GM23338 (cell line): ENCODE data around the gene CHRNB4. TPM values are rescaled to one million over a fixed set of nuclear protein-coding genes. Genes with fewer than 3 reads are reported as not detected.

ENCODE experiments used
- ATAC-seq: fragments of 200-7000 bp; cut with Tn5 transposase; 3 replicates; pipeline ENCODE4 v1.9.1; 2020
- DNase-seq: peaks from one replicate; pipeline ENCODE4 v3.0.0-alpha.2; 2015; ENCODE audit warnings: low spot score
- H2AFZ ChIP-seq: fragments of 200-600 bp; sonication (generic); 2 replicates; pipeline ENCODE4 v1.8.0; 2016; ENCODE audit warnings: antibody characterized with exemption, mild to moderate bottlenecking, moderate library complexity
- H3F3A ChIP-seq: fragments of 200-600 bp; sonication (generic); replicated peaks from 2 replicates; pipeline ENCODE4 v1.8.0; 2017; ENCODE audit warnings: antibody characterized with exemption, mixed run types, low read depth
- H3K27ac ChIP-seq: fragments of 200-600 bp; sonication (generic); 2 replicates; pipeline ENCODE4 v1.6.1; 2016; ENCODE audit warnings: low read depth
- H3K27me3 ChIP-seq: fragments of 200-600 bp; sonication (generic); 2 replicates; pipeline ENCODE4 v1.8.0; 2016; ENCODE audit warnings: mild to moderate bottlenecking, mixed run types, moderate library complexity; ENCODE audit not compliant: insufficient read depth
- H3K36me3 ChIP-seq: fragments of 200-600 bp; sonication (generic); 2 replicates; pipeline ENCODE4 v1.8.0; 2016; ENCODE audit warnings: mild to moderate bottlenecking; ENCODE audit not compliant: insufficient read depth
- H3K4me1 ChIP-seq: fragments of 200-600 bp; sonication (generic); 2 replicates; pipeline ENCODE4 v1.8.0; 2016; ENCODE audit warnings: mild to moderate bottlenecking, moderate library complexity; ENCODE audit not compliant: insufficient read depth
- H3K4me2 ChIP-seq: fragments of 200-600 bp; sonication (generic); 2 replicates; pipeline ENCODE4 v1.7.1; 2017; ENCODE audit warnings: mixed run types
- H3K4me3 ChIP-seq: fragments of 200-600 bp; sonication (generic); 2 replicates; pipeline ENCODE4 v1.6.1; 2016; ENCODE audit warnings: mixed run types
- H3K79me2 ChIP-seq: fragments of 200-600 bp; sonication (generic); replicated peaks from 2 replicates; pipeline ENCODE4 v1.8.0; 2017; ENCODE audit warnings: mild to moderate bottlenecking; ENCODE audit not compliant: insufficient read depth
- H3K9me2 ChIP-seq: fragments of 200-600 bp; sonication (generic); 2 replicates; pipeline ENCODE4 v1.8.0; 2017; ENCODE audit not compliant: insufficient read depth
- H4K20me1 ChIP-seq: fragments of 200-600 bp; sonication (generic); replicated peaks from 2 replicates; pipeline ENCODE4 v1.8.0; 2017; ENCODE audit warnings: mild to moderate bottlenecking; ENCODE audit not compliant: insufficient read depth
- H3K27ac Mint-ChIP-seq: 2 replicates; pipeline ENCODE4 v1.8.0; 2020; ENCODE audit warnings: inconsistent platforms, mild to moderate bottlenecking, moderate library complexity, mixed read lengths
- H3K27me3 Mint-ChIP-seq: 3 replicates; pipeline ENCODE4 v1.8.0; 2022; ENCODE audit warnings: low read depth, mild to moderate bottlenecking, moderate library complexity, mixed read lengths, inconsistent platforms; ENCODE audit not compliant: insufficient read depth, poor library complexity
- H3K36me3 Mint-ChIP-seq: 3 replicates; pipeline ENCODE4 v1.8.0; 2021; ENCODE audit warnings: low read depth, mild to moderate bottlenecking, inconsistent platforms, moderate library complexity, mixed read lengths
- H3K4me1 Mint-ChIP-seq: 3 replicates; pipeline ENCODE4 v1.8.0; 2020; ENCODE audit warnings: mild to moderate bottlenecking, inconsistent platforms, mixed read lengths
- H3K4me3 Mint-ChIP-seq: 3 replicates; pipeline ENCODE4 v1.8.0; 2021; ENCODE audit warnings: moderate library complexity, mild to moderate bottlenecking, inconsistent platforms, mixed read lengths
- H3K9me3 Mint-ChIP-seq: 3 replicates; pipeline ENCODE4 v1.8.0; 2020; ENCODE audit warnings: moderate library complexity, mild to moderate bottlenecking, inconsistent platforms, mixed read lengths
- CREB1 ChIP-seq: fragments of 250-450 bp; sonication (Bioruptor Pico); IDR thresholded peaks from 2 replicates; pipeline ENCODE4 v1.5.0; 2020; ENCODE audit warnings: low read depth, mild to moderate bottlenecking, moderate library complexity
- EZH2 ChIP-seq: fragments of 200-600 bp; sonication (generic); IDR thresholded peaks from one replicate; pipeline ENCODE4 v1.8.0; 2017; ENCODE audit warnings: antibody characterized with exemption, mild to moderate bottlenecking, low read depth; ENCODE audit not compliant: unreplicated experiment
- EZH2phosphoT487 ChIP-seq: fragments of 200-600 bp; sonication (generic); IDR thresholded peaks from one replicate; pipeline ENCODE4 v1.8.1; 2018; ENCODE audit warnings: antibody characterized with exemption; ENCODE audit not compliant: unreplicated experiment
- NANOG ChIP-seq: IDR thresholded peaks from 2 replicates; pipeline ENCODE4 v1.6.1; 2016; ENCODE audit warnings: antibody characterized with exemption, borderline replicate concordance
- POLR2AphosphoS5 ChIP-seq: IDR thresholded peaks from 2 replicates; pipeline ENCODE4 v1.6.1; 2016; ENCODE audit warnings: antibody characterized with exemption, low read depth
- ZNF114 ChIP-seq: fragments of 250-450 bp; sonication (Bioruptor Pico); IDR thresholded peaks from 2 replicates; pipeline ENCODE4 v1.5.0; 2020; ENCODE audit warnings: mild to moderate bottlenecking, moderate library complexity
- polyA plus RNA-seq: library from polyadenylated mRNA; unstranded; fragments of >200 nt; fragmentation: Nextera tagmentation; extraction: Ambion mirVana; gene quantifications from 2 replicates; pipeline ENCODE4 v1.2.1, GENCODE V29; 2016
- total RNA-seq: library from RNA; depleted of rRNA; stranded (reverse); fragments of >200 nt; shearing (Covaris generic); gene quantifications from 2 replicates; pipeline ENCODE4 v1.2.3, GENCODE V29; 2014
- TF ChIP-seq, protein P1 (sequence below): fragments of 250-450 bp; sonication (Bioruptor Pico); IDR thresholded peaks from 2 replicates; pipeline ENCODE4 v1.5.0; 2020; ENCODE audit warnings: mild to moderate bottlenecking, moderate library complexity
- TF ChIP-seq, protein P2 (sequence below): IDR thresholded peaks from one replicate; pipeline ENCODE4 v1.6.1; 2018; ENCODE audit warnings: antibody characterized with exemption; ENCODE audit not compliant: unreplicated experiment
- TF ChIP-seq, protein P3 (sequence below): IDR thresholded peaks from 2 replicates; pipeline ENCODE4 v1.6.1; 2016; ENCODE audit warnings: antibody characterized with exemption

The CHRNB4 gene
- total and polyA plus RNA-seq, 2 experiments from 2014 or later = 1.4 to 1.6 TPM

DNA sequence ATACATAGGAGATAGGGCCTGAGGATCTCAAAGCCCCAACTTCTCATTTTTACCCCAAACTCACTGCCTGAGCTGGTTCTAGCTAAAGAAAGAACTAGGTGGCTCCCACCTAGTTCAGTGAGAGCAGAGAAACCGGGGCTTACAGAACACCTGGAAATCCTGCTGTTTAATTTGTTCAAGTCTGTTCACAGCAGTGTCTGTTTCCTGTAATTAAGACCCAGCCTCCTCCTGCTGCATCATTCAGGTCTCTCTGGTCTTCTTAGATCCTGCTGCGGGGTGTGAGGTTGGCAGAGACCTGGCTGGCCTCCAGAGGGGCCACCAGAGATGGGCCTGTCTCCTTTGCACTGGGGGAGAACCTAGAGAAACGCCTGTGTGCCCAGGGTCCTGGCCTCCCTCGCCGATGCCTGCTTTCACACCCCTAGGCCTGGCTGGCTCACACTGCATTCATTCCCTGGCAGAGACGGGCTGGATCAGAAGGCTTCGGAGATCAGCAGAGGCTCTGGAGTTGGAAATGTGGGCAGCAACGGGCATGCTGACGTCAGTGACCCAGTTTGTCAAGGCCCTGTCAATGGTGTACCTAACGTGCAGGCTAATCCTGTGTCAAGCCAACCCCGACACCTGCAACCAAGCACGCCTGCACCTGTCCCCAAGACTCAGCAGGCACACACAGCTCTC lies 15.3 kb downstream of the CHRNB4 start:
- Histone ChIP-seq H3K27me3 (peaks cover 23% of the 10 kb centered on the region), H3F3A (no peaks in the 10 kb centered on the region), H3K4me1 (no peaks in the 10 kb centered on the region), H3K36me3 (no peaks in the 10 kb centered on the region), H3K79me2 (no peaks in the 10 kb centered on the region), H3K27ac (no peak overlapping the region), H3K4me2 (no peak overlapping the region), H3K9me2 (no peaks in the 10 kb centered on the region), H4K20me1 (no peaks in the 10 kb centered on the region), H2AFZ (no peak overlapping the region), H3K4me3 (no peak overlapping the region)
- no peaks in the 10 kb centered on the region for H3K9me3 Mint-ChIP-seq
- peaks cover 14% of the 10 kb centered on the region for H3K27me3 Mint-ChIP-seq
- no peaks in the 10 kb centered on the region; the same call in 2 of the 3 replicates for H3K36me3 Mint-ChIP-seq
- DNase-seq = no peak
- H3K4me1 Mint-ChIP-seq = peaks cover 8% of the 10 kb centered on the region; the same call in 2 of the 3 replicates
- H3K27ac Mint-ChIP-seq = no peak overlapping the region
- TF ChIP-seq ZNF114 (CRISPR knock-in tag) (no peak), CREB1 (CRISPR knock-in tag) (no peak), EZH2phosphoT487 (no peak), POLR2AphosphoS5 (no peak), EZH2 (no peak), NANOG (no peak)
- TF ChIP-seq, protein P1, sequence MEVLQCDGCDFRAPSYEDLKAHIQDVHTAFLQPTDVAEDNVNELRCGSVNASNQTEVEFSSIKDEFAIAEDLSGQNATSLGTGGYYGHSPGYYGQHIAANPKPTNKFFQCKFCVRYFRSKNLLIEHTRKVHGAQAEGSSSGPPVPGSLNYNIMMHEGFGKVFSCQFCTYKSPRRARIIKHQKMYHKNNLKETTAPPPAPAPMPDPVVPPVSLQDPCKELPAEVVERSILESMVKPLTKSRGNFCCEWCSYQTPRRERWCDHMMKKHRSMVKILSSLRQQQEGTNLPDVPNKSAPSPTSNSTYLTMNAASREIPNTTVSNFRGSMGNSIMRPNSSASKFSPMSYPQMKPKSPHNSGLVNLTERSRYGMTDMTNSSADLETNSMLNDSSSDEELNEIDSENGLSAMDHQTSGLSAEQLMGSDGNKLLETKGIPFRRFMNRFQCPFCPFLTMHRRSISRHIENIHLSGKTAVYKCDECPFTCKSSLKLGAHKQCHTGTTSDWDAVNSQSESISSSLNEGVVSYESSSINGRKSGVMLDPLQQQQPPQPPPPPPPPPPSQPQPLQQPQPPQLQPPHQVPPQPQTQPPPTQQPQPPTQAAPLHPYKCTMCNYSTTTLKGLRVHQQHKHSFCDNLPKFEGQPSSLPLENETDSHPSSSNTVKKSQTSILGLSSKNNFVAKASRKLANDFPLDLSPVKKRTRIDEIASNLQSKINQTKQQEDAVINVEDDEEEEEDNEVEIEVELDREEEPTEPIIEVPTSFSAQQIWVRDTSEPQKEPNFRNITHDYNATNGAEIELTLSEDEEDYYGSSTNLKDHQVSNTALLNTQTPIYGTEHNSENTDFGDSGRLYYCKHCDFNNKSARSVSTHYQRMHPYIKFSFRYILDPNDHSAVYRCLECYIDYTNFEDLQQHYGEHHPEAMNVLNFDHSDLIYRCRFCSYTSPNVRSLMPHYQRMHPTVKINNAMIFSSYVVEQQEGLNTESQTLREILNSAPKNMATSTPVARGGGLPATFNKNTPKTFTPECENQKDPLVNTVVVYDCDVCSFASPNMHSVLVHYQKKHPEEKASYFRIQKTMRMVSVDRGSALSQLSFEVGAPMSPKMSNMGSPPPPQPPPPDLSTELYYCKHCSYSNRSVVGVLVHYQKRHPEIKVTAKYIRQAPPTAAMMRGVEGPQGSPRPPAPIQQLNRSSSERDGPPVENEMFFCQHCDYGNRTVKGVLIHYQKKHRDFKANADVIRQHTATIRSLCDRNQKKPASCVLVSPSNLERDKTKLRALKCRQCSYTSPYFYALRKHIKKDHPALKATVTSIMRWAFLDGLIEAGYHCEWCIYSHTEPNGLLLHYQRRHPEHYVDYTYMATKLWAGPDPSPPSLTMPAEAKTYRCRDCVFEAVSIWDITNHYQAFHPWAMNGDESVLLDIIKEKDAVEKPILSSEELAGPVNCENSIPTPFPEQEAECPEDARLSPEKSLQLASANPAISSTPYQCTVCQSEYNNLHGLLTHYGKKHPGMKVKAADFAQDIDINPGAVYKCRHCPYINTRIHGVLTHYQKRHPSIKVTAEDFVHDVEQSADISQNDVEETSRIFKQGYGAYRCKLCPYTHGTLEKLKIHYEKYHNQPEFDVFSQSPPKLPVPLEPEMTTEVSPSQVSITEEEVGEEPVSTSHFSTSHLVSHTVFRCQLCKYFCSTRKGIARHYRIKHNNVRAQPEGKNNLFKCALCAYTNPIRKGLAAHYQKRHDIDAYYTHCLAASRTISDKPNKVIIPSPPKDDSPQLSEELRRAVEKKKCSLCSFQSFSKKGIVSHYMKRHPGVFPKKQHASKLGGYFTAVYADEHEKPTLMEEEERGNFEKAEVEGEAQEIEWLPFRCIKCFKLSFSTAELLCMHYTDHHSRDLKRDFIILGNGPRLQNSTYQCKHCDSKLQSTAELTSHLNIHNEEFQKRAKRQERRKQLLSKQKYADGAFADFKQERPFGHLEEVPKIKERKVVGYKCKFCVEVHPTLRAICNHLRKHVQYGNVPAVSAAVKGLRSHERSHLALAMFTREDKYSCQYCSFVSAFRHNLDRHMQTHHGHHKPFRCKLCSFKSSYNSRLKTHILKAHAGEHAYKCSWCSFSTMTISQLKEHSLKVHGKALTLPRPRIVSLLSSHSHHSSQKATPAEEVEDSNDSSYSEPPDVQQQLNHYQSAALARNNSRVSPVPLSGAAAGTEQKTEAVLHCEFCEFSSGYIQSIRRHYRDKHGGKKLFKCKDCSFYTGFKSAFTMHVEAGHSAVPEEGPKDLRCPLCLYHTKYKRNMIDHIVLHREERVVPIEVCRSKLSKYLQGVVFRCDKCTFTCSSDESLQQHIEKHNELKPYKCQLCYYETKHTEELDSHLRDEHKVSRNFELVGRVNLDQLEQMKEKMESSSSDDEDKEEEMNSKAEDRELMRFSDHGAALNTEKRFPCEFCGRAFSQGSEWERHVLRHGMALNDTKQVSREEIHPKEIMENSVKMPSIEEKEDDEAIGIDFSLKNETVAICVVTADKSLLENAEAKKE = no peak
- TF ChIP-seq, protein P2, sequence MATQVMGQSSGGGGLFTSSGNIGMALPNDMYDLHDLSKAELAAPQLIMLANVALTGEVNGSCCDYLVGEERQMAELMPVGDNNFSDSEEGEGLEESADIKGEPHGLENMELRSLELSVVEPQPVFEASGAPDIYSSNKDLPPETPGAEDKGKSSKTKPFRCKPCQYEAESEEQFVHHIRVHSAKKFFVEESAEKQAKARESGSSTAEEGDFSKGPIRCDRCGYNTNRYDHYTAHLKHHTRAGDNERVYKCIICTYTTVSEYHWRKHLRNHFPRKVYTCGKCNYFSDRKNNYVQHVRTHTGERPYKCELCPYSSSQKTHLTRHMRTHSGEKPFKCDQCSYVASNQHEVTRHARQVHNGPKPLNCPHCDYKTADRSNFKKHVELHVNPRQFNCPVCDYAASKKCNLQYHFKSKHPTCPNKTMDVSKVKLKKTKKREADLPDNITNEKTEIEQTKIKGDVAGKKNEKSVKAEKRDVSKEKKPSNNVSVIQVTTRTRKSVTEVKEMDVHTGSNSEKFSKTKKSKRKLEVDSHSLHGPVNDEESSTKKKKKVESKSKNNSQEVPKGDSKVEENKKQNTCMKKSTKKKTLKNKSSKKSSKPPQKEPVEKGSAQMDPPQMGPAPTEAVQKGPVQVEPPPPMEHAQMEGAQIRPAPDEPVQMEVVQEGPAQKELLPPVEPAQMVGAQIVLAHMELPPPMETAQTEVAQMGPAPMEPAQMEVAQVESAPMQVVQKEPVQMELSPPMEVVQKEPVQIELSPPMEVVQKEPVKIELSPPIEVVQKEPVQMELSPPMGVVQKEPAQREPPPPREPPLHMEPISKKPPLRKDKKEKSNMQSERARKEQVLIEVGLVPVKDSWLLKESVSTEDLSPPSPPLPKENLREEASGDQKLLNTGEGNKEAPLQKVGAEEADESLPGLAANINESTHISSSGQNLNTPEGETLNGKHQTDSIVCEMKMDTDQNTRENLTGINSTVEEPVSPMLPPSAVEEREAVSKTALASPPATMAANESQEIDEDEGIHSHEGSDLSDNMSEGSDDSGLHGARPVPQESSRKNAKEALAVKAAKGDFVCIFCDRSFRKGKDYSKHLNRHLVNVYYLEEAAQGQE = no peak
- TF ChIP-seq, protein P3, sequence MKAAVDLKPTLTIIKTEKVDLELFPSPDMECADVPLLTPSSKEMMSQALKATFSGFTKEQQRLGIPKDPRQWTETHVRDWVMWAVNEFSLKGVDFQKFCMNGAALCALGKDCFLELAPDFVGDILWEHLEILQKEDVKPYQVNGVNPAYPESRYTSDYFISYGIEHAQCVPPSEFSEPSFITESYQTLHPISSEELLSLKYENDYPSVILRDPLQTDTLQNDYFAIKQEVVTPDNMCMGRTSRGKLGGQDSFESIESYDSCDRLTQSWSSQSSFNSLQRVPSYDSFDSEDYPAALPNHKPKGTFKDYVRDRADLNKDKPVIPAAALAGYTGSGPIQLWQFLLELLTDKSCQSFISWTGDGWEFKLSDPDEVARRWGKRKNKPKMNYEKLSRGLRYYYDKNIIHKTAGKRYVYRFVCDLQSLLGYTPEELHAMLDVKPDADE = no peak
- no peak overlapping the region for H3K4me3 Mint-ChIP-seq
- no peak for ATAC-seq
